ENCODE measurements around the gene SOS2.
"Not testable (repeated sequence)": the region's sequence is repeated elsewhere in the genome, so short reads cannot be mapped to it uniquely, and the experiment has no call there.

Gene SOS2

GRCh38 chr14:50083467-50084337 lies 147.7 kb downstream of the SOS2 start:
- DNase-seq, result peak in 4 of 5 experiments; percentile 31 to 56 (median 49)

DNA sequence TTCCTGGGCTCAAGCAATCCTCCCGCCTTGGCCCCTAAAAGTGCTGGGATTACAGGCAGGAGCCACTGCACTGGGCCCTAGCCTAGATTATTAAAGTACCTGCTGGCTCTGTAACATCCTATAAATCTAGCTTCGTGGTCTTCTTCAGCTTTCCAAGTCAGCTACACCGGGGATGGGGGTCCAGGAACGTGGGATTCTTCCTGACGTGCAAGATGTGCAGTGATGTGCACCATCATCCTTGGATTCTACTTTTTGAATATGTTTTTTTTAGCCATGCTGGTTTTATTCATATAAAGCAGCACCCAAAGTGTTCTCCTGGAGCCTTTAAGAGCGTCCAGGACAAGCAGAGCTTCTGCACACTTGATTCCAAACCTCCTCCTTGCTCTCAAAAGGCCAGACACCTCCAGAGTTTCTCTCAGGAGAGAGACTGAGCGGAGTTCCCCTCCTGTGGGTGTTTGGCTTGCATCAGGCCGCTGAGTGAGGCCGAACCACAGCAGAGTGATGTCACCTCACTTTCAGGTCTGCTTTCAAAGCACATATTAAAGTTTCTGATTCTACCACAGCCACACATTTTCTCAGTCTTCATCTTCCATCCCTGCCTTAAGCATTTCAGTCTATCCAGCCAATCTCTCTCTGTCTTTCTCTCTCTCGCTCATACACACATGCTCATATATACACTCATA lies 148.5 kb downstream of the SOS2 start:
- DNase-seq, result peak; percentile 43 to 97 (median 78)

DNA sequence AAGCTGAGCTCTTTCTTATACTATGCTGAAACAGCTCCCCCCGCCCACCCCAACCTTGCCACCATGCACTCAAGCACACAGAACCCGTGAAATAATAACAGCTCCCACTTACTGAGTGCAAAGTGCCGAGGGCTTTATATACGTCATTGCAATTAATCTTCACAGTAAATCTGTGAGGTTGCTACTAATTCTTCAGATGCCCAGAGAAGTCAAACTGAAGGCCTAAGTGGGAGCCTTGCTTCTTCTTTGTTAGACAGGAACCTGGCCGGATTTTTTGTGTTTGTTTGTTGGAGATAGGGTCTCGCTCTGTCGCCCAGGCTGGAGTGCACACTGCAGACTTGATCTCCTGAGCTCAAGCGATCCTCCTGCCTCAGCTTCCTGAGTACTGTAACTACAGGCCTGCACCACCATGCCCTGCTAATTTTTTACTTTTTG lies 149.1 kb downstream of the SOS2 start:
- DNase-seq, result peak in 4 of 5 experiments; percentile 52 to 92 (median 70)

GRCh38 chr14:50079103-50079502 lies 152.3 kb downstream of the SOS2 start:
- not testable (repeated sequence) for DNase-seq

DNA sequence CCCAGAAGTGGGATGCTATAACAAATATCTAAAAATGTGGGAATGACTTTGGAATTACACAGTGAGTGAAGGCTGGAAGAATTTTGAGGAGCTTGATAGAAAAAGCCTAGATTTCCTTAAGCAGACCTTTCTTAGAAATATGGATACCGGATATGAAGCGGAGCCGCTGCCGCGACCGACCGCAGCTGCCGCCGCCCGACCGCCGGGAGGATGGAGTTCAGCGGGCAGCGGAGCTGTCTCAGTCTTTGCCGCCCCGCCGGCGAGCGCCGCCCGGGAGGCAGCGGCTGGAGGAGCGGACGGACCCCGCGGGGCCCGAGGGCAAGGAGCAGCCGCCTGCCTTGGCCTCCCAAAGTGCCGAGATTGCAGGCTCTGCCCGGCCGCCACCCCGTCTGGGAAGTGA lies 157.7 kb downstream of the SOS2 start:
- not testable (repeated sequence) for DNase-seq

DNA sequence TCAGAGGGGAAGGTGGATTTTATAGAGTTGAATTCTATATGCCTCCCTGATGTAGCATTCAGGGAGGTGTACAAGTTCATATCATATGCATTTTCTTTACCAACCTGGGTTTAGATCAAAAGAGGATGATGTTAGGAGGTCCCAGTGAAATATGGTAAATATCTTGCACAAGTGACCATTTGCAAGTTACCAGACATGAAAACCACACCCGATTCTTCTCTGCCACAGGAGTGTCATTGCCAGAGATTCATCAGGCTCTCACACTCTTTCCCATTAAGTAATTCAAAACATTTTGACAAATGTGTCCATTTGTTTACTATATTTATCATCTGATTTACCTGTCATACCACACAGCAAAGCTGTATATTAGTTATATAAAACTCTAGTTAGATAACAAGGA lies 159.0 kb downstream of the SOS2 start:
- DNase-seq, result no peak

DNA sequence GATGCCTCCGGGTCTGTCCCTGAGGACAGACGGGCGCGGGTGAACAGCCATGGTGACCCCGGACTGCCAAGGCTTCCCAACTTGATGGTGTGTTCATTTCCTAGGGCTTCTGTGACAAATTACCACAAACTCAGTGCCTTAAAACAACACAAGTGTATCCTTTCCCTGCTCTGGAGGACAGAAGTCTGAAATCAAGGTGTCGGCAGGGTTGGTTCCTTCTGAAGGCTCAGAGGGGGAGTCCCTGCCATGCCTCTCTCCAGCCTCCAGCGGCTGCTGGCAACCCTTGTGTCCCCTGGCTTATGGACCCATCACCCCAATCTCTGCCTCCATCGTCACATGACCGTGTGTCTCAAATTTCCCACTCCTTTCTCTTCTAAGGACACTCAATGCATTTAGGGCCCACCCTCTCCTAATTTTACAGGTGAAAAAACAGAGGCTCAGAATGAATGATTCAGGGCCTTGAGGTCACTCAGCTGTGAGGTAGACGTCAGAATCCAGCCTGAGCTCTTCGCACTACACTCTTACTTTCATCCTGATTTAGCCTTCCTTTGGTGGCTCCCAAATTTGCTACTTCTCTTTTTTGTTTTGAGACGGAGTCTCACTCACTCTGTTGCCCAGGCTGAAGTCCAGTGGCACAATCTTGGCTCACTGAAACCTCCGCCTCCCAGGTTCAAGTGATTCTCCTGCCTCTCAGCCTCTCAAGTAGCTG lies 160.4 kb downstream of the SOS2 start:
- no peak for DNase-seq

- DNase-seq, result no peak
Observed at GRCh38 chr14:50070230-50070629, 161.1 kb downstream of the SOS2 start.

- no peak for DNase-seq
Observed at GRCh38 chr14:50069325-50069724, 162.1 kb downstream of the SOS2 start.

DNA sequence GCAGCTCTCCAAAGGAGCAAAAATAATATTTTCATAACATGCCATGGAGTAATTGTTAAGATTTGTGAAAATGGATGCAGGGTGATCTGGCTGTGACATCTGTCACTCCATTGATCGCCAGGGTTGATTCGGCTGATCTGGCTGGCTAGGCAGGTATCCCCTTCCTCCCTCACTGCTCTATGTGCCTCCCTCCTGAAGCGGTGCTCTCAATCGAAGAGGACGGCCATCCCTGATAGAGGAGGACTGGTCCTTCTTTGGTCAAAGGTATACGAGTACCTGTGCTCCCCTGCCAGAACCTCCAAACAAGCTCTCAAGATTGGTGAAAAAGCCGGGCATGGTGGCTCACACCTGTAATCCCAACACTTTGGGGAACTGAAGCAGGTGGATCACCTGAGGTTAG lies 162.9 kb downstream of the SOS2 start:
- no peak for DNase-seq

DNA sequence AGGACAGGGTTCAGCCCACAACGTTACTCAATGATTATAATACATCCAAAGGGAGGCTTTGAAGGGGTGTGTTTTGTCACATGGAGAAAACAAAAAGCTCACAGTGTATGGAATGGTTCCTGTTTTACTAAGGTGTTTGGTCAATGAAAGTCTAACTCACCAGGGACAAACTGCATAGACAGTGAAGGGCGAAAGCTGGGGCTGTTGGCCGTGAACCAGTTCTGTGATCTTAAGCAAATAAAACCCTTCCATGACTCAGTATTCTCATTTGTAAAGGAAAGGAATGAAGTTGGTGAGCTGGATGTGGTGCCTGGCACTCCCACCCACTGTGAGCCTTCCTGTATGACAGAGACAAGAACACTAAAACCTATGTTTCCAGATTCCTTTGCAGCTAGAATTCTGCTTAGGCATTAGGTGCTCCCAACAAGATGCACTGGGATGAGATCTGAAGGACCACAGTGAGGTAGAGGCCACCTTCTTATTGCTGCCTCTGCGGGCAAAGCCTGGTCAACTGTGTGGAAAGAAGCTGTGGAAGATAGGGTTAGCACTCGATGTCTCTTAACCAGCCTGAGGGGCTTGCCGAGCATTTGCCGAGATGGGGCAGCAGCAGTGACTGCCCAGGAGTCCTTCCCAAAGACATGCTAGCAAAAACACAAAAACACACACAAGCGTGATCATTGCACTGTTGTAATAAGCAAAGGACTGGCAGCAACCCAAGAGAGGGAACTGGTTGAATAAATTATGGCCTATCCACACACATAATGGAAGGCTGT lies 163.5 kb downstream of the SOS2 start:
- DNase-seq, result no peak

Data from T-helper 2 cell (primary cell).